ENCODE results near the gene TMTC2.
"Not testable (repeated sequence)": the region's sequence is repeated elsewhere in the genome, so short reads cannot be mapped to it uniquely, and the experiment has no call there.

The TMTC2 gene

GRCh38 chr12:83092606-83093005 lies 405.9 kb downstream of the TMTC2 start:
- no peak for DNase-seq

- no peak for DNase-seq
Observed at GRCh38 chr12:83093426-83093825, 406.7 kb downstream of the TMTC2 start.

GRCh38 chr12:83097643-83098342 lies 411.1 kb downstream of the TMTC2 start:
- DNase-seq = no peak

GRCh38 chr12:83099436-83099835 lies 412.7 kb downstream of the TMTC2 start:
- DNase-seq = no peak

GRCh38 chr12:83102499-83102898 lies 415.8 kb downstream of the TMTC2 start:
- DNase-seq = no peak

GRCh38 chr12:83106873-83107272 lies 420.2 kb downstream of the TMTC2 start:
- no peak for DNase-seq

GRCh38 chr12:83110424-83110823 lies 423.7 kb downstream of the TMTC2 start:
- no peak for DNase-seq

- no peak for DNase-seq
Observed at GRCh38 chr12:83113945-83114344, 427.2 kb downstream of the TMTC2 start.

GRCh38 chr12:83114966-83115365 lies 428.3 kb downstream of the TMTC2 start:
- no peak for DNase-seq

- DNase-seq = not testable (repeated sequence)
Observed at GRCh38 chr12:83117926-83118325, 431.2 kb downstream of the TMTC2 start.

- no peak for DNase-seq
Observed at GRCh38 chr12:83121897-83122622, 435.4 kb downstream of the TMTC2 start.

- no peak for DNase-seq
Observed at GRCh38 chr12:83122623-83122934, 435.9 kb downstream of the TMTC2 start.

- no peak for DNase-seq
Observed at GRCh38 chr12:83123039-83123438, 436.3 kb downstream of the TMTC2 start.

- no peak for DNase-seq
Observed at GRCh38 chr12:83128540-83128939, 441.8 kb downstream of the TMTC2 start.

- DNase-seq = no peak
Observed at GRCh38 chr12:83130178-83130577, 443.5 kb downstream of the TMTC2 start.

GRCh38 chr12:83132360-83132759 lies 445.7 kb downstream of the TMTC2 start:
- DNase-seq = no peak

- no peak for DNase-seq
Observed at GRCh38 chr12:83136411-83136810, 449.7 kb downstream of the TMTC2 start.

- no peak for DNase-seq
Observed at GRCh38 chr12:83140135-83140534, 453.4 kb downstream of the TMTC2 start.

GRCh38 chr12:83141460-83141994 lies 454.8 kb downstream of the TMTC2 start:
- no peak for DNase-seq

GRCh38 chr12:83142914-83143313 lies 456.2 kb downstream of the TMTC2 start:
- no peak for DNase-seq

GRCh38 chr12:83143950-83144349 lies 457.2 kb downstream of the TMTC2 start:
- no peak for DNase-seq

GRCh38 chr12:83145325-83145840 lies 458.7 kb downstream of the TMTC2 start:
- DNase-seq = no peak

- no peak for DNase-seq
Observed at GRCh38 chr12:83147341-83147740, 460.6 kb downstream of the TMTC2 start.

GRCh38 chr12:83149987-83150386 lies 463.3 kb downstream of the TMTC2 start:
- DNase-seq = no peak

Data from NCI-H1436 treated with DMSO at 0.1 percent for 48 hours (cell line).